H4 (cell line): ENCODE data around the gene SALL4. TPM values are rescaled to one million over a fixed set of nuclear protein-coding genes. Genes with fewer than 3 reads are reported as not detected.
"Not testable (repeated sequence)": the region's sequence is repeated elsewhere in the genome, so short reads cannot be mapped to it uniquely, and the experiment has no call there.

Experiments
- DNase-seq: peaks from one replicate; pipeline ENCODE4 v3.0.0-alpha.2; 2015; ENCODE audit warnings: low spot score
- total RNA-seq: library from RNA; depleted of rRNA; stranded (reverse); fragments of >200 nt; shearing (Covaris generic); gene quantifications from 2 replicates; pipeline ENCODE4 v1.2.3, GENCODE V29; 2014

SALL4 gene
- total RNA-seq, 1 experiment from 2014 or later = not detected

DNA sequence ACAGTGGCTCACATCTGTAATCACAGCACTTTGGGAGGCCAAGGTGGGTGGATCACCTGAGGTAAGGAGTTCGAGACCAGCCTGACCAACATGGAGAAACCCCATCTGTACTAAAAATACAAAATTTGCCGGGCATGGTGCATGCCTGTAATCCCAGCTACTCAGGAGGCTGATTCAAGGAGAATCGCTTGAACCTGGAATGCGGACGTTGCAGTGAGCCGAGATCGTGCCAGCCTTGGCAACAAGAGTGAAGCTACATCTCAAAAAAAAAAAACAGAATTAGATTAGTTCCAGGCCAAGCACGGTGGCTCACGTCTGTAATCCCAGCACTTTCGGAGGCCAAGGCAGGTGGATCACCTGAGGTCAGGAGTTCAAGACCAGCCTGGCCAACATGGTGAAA is 36.9 kb downstream of the SALL4 start:
- DNase-seq = not testable (repeated sequence)

DNA sequence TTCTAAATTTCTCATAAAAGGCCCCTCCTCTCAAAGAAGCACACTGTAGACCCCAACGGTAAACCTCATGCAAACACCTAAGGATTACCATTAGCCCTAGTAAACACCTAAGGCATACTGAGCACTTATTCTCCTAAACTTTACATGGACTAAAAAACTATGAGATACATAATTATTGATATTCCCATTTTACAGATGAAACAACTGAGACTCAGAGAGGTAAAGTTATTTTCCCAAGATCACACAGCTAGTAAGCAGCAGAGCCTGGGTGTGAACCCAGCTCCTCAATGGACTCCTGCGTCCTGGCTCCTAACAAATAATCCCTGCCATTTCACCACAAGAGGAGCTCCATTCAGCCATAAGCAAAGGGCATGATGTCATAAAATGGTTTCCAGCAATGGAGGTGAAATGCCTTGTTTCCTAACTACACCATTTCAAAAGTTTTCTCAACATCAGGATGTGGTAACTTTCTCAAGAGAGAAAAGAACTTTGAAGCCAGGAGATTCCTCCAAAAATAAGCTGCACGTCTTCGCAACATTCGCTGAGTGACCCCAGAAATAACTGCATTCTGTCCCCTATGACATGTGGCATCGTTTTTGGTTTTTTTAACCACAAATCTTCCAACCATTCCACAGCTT is 38.2 kb downstream of the SALL4 start:
- DNase-seq = peak; percentile 43

DNA sequence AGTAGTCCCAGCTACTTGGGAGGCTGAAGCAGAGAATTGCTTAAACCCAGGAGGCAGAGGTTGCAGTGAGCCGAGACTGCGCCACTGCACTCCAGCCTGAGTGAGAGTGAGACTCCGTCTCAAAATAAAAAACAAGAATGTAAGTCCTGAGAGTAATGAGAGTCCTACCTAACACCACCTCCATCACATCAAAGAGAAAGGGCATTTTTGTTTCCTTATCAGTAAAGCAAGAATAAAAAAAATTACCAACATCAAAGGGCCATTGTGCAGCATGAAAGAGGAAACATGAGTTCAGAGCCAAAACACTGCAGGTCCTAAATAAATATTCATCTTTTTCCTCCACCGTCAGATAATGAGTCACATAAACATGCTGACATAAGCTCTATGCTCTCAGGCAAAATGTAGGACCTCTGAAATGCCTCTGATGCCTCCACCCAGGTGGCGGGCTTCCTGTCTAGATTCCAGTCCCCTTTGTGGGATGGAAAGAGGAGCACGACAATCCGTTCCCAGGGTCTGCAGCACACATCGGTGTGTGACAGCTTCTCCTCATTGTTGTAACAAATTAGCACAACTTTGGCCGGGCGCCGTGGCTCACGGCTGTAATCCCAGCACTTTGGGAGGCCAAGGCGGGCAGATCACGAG is 41.3 kb downstream of the SALL4 start:
- DNase-seq = peak; percentile 77

DNA sequence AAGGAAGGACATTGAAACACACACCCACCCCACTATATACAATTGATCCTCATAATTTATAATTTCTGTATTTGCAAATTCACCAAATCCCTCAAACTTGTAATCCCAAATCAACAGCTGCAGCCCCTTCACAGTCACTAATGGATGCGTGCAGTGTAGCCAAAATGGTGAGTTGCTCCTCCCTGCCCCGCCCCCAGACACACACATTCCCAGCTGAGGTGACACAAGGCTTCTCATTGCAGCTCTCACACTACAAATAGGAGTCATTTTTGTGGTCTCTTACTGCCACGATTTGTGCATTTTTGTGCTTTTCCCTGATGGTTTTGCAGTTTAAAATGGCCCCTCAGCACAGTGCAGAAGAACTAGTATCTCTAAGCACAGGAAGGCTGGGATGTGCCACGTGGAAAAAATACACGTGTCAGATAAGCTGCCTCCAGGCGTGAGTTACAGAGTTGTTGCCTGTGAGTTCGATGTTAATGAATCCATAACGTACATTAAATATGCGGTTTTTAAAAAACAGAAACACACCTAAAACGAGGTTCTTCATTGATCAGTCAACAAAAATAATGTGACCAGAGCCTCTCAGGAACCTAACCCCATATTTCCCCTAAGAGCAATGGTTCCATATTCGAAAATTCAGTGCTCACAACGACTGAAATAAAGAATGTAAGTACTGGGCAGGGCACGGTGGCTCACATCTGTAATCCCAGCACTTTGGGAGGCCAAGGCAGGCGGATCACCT is 42.4 kb downstream of the SALL4 start:
- no peak for DNase-seq

DNA sequence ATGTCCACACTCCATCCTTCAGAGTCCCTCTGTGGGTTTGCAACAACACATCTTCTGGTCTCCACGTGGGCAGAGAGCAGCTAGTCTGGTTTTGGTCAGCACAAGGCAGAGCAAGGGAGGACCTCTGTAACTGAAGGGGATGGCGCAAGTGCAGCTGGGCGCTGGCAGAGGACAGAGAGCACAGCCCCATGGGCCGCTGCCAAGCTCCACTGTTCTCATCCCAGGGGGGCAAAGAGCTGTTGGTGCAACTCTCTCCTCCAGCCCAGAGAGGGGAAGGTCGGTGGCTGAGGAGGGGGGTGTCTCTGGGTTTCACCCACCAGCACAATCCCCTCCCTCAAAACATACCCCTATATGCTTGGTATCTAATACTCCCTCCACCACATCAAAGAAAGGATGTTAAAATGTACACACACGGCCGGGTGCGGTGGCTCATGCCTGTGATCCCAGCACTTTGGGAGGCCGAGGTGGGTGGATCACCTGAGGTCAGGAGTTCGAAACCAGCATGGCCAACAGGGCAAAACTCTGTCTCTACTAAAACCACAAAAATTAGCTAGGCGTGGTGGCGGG is 43.3 kb downstream of the SALL4 start:
- no peak for DNase-seq

DNA sequence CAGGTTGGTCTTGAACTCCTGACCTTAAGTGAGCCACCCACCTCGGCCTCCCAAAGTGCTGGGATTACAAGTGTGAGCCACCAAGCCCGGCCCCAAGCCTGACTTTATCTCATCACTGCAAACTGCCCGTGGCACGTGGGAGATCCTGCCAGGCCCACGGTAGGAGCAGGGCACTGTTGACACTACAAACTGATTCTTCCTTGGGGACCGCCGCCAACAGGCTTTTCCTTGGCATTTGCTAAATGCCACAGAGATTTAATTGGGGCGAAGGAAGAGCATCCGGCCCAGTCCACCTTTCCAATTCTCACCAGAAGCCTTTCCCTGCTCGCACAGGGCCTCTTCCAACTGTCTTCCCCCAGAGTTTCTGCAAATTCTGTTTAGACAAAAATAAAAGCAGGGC is 45.1 kb downstream of the SALL4 start:
- DNase-seq = no peak

DNA sequence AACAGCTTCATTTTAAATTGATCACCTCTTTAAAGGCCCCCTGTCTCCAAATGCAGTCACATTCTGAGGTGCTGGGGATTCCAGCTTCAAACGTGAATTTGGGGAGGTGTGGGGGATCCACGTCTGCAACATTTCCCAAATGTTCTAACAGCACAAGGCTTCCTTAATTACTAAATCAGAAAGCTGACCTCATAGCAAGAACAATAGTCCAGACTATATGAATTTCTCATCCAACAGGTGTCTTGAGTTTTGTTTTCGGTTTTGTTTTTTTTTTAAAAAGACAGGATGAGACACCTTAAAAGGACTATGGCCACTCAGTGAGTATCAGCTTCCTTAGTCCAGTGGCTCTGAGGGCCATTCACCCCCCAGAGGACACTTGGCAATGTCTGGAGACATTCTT is 45.7 kb downstream of the SALL4 start:
- no peak for DNase-seq

DNA sequence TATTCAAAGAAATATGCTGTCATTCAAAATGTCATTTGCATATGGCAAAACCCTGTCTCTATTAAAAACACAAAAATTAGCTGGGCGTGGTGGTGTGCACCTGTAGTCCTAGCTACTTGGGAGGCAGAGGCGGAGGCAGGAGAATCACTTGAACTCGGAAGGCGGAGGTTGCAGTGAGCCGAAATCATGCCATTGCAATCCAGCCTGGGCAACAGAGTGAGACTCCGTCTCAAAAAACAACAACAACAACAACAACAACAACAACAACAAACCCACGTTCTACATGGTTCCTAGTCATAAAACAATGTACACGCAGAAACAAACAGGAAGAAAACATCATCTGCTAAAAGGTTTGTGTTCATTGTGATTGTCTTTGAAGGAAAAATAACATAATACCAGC is 49.1 kb downstream of the SALL4 start:
- not testable (repeated sequence) for DNase-seq

DNA sequence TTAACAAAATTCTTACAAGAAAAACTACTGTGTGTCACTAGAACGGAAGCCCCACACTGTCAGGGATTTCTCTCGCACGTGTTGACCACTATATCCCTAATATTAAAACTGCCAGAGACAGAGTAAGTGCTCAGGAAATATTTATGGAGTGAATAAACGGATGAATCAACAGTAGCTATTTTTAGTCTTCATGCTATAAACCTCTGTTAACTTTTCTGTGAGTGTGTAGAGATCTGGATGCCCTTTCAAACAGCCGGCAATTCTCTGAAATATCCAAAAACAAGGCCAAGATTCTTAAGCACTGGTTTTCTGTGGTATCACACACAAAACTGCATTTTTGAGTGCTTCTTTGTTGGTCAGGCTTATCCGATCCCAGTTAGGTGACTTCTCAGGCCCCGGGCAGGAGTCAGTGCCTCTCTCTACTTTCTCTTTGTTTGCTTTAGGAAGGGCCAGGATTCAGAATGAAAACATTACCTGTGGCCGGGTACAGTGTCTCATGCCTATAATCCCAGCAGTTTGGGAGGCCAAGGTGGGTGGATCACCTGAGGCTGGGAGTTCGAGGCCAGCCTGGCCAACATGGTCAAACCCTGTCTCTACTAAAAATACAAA is 49.9 kb downstream of the SALL4 start:
- DNase-seq = peak; percentile 41

DNA sequence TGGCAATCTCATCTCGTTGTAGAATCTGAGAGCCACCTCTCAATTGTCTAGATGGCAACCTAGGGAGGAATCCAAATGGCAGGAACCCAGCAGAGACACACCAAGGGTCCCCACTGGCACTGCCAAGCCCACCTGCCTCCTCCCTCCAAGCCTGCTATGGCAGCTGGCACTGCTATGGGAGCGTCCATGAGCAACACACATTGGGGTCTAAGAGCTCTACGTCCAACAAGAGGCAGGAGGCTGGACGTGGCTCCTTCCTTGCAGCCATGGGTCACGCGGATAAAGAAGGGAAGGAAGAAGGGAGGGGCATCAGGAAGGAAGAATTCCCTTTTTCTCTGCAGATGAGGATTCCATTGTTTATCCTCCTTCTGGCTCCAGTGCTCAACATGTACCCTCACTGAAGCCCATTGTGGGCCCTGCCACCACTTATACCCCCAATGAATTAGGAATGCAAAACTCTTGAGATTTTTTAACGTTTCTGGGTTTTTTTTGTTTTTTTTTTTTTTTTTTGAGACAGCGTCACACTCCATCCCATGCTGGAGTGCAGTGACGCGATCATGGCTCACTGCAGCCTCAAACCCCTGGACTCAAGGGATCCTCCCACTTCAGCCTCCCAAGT is 51.4 kb downstream of the SALL4 start:
- DNase-seq = no peak

DNA sequence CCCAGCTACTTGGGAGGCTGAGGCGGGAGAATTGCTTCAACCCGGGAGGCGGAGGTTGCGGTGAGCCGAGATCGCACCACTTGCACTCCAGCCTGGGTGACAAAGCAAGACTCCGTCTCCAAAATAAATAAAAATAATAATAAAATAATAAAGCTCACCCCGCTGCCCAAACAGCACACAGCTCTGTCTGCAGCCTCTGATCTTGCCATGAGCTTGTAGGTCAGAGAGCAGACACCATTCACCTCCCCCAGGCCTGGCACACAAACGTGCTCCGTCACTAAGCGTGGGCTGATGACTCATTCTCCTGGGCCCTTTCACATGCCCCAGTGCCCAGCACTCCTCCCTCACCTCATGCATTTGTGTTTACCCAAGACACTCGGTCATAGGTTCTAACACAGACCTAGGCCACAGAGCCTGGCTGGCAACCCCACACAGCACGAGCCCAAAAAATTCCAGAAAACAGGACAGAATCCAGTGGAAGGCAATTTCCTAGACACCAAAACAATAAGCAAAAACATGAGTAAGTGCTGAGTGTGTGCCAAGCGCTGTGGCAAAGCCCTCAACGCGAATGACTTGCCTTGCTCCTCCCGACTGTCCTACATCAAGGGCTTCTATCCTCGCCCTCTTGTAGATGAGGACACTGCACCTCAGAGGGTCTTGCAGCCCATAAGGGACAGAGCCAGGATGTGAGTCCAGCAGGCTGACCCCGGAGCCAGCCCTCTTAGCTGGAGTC is 52.1 kb downstream of the SALL4 start:
- peak; percentile 99 for DNase-seq

DNA sequence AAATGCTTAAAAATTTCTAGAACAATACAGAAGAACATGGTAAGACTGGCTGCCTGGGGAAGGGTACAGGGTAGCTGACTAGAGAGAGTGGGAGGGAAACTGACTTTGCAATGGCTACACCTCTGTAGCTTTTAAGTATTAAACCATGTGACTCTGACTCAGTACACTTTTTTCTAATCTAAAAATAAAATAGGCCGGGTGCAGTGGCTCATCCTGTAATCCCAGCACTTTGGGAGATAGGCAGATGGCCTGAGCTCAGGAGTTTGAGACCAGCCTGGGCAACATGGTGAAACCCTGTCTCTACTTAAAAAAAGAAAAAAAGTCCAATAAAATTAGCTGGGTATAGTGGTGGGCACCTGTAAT is 52.7 kb downstream of the SALL4 start:
- no peak for DNase-seq

DNA sequence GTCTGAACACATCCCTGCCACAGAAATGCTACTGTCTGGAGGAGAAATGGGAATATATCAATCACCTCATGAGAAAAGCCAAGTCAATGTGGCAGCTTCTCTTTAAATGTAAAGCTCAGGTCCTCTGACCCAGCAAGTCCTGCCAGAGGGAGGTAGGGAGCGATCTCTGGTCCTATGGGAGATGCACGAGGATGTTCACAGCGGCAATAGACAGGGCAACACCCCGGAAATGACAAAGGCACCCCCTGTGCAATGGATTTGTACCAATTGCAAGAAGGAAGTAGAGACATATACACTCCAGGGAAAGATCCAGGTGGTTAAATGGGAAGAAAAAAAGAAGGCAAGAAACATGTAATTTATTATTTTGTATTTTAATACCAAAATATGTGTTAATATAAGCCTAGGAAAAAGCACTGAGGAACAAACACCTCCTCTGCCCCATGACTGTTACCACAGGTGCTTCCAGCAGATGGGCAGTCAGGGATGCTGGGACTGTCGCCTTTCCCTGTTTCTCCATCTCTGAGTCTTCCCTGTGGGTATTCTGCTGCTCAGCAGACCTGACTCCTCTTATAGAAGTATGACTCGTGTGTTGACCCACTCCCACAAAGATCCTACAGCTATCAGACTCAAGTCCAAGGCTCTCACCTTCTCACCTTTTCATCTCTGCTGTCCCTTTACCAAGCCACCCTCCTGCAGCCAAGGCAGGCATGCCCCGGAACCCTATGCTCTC is 55.0 kb downstream of the SALL4 start:
- DNase-seq = no peak

DNA sequence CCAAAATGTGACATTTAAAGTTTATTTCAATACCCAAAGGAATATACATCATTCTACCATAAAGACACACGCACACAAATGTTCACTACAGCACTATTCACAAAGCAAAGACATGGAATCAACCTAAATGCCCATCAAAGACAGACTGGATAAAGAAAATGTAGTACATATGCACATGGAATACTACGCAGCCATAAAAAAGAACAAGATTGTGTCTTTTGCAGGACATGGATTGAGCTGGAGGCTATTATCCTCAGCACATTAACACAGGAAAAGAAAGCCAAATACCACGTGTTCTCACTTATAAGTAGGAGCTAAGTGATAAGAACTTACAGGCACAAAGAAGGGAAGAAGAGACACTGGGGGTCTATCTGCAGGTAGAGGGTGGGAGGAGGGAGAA is 56.5 kb downstream of the SALL4 start:
- DNase-seq = no peak

DNA sequence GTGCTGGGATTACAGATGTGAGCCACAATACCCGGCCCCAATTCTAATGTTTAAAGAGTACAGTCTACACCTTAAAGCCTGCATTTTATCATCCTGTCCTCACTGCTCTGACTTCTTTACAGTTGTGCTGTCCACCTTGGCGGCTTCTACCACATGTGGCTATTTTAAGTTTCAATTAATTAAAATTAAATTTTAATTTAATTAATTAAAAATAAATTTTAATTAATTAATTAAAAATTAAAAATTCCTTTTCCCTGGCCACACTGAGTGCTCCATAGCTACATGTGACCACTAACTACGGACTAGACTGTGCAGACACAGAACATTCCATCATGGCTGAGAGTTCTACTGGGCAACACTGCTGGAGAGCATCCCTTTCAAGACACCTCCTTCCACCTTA is 61.5 kb downstream of the SALL4 start:
- no peak for DNase-seq

DNA sequence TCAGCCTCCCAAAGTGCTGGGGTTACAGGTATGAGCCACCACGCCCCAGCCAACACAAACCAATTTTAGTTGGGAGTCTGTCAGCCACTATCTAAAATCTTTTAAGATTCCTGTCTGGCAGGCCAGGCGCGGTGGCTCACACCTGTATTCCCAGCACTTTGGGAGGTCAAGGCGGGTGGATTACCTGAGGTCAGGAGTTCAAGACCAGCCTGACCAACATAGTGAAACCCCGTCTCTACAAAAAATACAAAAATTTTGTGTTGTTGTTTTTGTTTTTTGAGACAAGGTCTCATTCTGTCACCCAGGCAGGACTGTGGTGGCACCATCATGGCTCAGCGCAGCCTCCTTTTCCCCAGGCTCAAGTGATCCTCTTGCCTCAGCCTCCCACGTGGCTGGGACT is 62.0 kb downstream of the SALL4 start:
- not testable (repeated sequence) for DNase-seq

DNA sequence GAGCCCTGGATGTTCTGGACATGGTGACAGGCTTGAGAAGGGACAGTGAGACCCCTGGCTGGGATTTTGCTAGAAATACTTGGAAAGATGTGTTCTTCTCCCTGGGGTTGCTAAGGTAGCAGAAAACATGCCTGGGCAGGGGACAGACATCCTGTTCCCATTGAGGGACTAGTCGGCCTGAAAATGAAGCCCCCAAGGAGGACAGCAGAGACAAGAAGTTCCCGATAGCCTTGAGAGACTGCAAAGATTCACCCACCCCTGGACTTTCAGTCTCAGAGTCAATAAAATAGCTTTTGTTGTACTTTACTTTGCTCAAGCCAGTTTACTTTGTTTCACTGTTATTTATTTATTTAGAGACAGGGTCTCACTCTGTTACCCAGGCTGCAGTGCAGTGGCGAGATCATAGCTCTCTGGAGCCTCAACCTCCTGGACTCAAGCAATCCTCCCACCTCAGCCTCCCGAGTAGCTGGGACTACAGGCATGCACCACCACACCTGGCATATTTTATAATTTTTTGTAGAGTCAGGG is 62.5 kb downstream of the SALL4 start:
- DNase-seq = no peak

DNA sequence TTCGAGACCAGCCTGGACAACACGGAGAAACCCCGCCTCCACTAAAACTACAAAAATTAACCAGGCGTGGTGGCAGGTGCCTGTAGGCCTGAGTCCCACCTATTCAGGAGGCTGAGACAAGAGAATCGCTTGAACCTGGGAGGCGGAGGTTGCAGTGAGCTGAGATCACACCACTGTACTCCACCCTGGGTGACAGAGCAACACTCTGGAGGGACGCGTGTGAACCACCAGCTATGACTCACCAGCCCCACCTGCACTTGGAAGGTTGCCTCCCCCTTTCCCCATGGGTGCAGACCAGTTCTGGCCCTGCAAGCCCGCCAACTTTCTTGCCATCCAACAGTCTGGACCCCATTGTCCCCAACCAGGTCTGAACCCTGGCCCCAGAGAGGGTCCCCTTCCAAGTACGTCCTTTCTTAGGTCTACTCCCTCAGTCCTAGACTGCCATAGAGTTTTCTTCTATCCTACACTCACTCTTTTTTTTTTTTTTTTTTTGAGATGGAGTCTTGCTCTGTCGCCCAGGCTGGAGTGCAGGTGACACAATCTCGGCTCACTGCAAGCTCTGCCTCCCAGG is 63.4 kb downstream of the SALL4 start:
- DNase-seq = no peak

DNA sequence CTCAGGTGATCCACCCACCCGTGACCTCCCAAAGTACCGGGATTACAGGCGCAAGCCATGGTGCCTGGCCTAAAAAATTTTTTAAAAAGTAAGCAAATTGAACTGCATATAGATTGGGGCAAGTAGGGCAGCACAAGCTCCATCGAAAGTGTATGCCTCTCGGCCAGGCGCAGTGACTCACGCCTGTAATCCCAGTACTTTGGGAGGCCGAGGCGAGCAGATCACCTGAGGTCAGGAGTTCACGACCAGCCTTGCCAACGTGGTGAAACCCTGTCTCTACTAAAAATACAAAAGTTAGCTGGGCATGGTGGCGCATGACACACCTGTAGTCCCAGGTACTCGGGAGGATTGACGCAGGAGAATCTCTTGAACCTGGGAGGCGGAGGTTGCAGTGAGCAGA is 64.1 kb downstream of the SALL4 start:
- DNase-seq = not testable (repeated sequence)

DNA sequence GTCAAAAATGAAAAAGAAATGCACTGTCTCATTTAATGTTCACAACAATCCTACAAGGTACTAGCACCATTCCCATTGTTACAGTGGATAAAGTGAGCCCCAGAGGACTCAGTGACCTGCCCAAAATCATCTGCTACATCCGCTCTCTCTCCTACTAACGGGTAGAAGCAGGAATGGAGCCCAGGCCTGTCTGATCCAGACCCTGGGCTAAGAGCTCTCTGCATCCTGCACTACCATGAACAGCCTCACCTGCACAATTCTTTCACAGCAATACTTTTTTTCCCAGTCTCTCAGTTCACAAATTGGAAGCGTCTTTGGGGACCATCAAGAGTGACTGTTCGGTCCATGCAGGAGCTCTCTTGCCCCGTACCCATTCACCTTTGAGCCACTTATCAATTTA is 65.4 kb downstream of the SALL4 start:
- DNase-seq = no peak
